Transverse colon (tissue), 4 donors: ENCODE results near the gene RNF5. TPM values are rescaled to one million over a fixed set of nuclear protein-coding genes. Genes with fewer than 3 reads are reported as not detected.
A peak's percentile ranks its signal among the peaks of the same experiment; 100 is the strongest.

Experiments
- DNase-seq: peaks from one replicate; pipeline ENCODE4 v3.0.0-alpha.2; 2019
- H3K27ac ChIP-seq, 4 donors: fragments of 200-600 bp; sonication (generic); 2 replicates each; pipeline ENCODE4 v1.5.1; 2016 to 2018; ENCODE audit warnings: inconsistent platforms in 4 of 4
- H3K27me3 ChIP-seq: fragments of 200-600 bp; sonication (generic); 2 replicates; pipeline ENCODE4 v1.5.1; 2017; ENCODE audit warnings: inconsistent platforms
- H3K36me3 ChIP-seq, 4 donors: fragments of 200-600 bp; sonication (generic); 2 replicates each; pipeline ENCODE4 v1.5.1; 2017 to 2019; ENCODE audit warnings: inconsistent platforms in 4 of 4
- H3K4me1 ChIP-seq, 4 donors: fragments of 200-600 bp; sonication (generic); 2 replicates each; pipeline ENCODE4 v1.5.1; 2017 to 2020; ENCODE audit warnings: inconsistent platforms in 4 of 4
- H3K4me3 ChIP-seq, 4 donors: fragments of 200-600 bp; sonication (generic); 1 replicate in 1 of 4; 2 replicates in 3 of 4; pipeline versions ENCODE4 v1.5.1 to v1.6.1; 2017 to 2019; ENCODE audit warnings: inconsistent platforms in 4 of 4
- H3K9me3 ChIP-seq, 2 donors: fragments of 200-600 bp; sonication (generic); 2 replicates each; pipeline ENCODE4 v1.5.1; 2017 to 2019; ENCODE audit warnings: inconsistent platforms in 2 of 2
- CTCF ChIP-seq, 5 experiments: fragments of 200-600 bp in 3 of 5; fragments of 450-650 bp in 2 of 5; sonication (generic) in 3 of 5; IDR thresholded peaks; 1 replicate in 2 of 5; 2 replicates in 3 of 5; pipeline ENCODE4 v1.5.1; 2016 to 2017; ENCODE audit warnings: antibody characterized with exemption in 5 of 5, inconsistent platforms in 3 of 5, mild to moderate bottlenecking in 2 of 5, moderate library complexity in 1 of 5
- EP300 ChIP-seq: sonication (generic); formaldehyde crosslinking; IDR thresholded peaks from one replicate; pipeline ENCODE4 v1.6.1; 2017; ENCODE audit warnings: antibody characterized with exemption, low read depth
- POLR2A ChIP-seq: fragments of 450-650 bp; IDR thresholded peaks from one replicate; pipeline ENCODE4 v1.6.1; 2016; ENCODE audit warnings: antibody characterized with exemption, mild to moderate bottlenecking, moderate library complexity
- POLR2AphosphoS5 ChIP-seq, 3 donors: sonication (generic); formaldehyde crosslinking; IDR thresholded peaks; one replicate each; pipeline ENCODE4 v1.6.1; 2016; ENCODE audit warnings: antibody characterized with exemption in 3 of 3
- WGBS, 2 donors: methylation state at CpG; one replicate each; pipeline ENCODE4 v1.1.5; 2018; ENCODE audit warnings: low coverage in 1 of 2; 5-methylcytosine and 5-hydroxymethylcytosine counted together
- in situ Hi-C, 4 donors: fragments of 200-750 bp; cut with MboI; loops; one replicate each; pipeline versions ENCODE4 v1.15.0 to v1.15.1; 2017; ENCODE audit warnings: low sequenced_read_pairs in 3 of 4, low pct_ligation_motif_present in 1 of 4, low pct_unique_long_range_greater_than_20kb in 1 of 4
- intact Hi-C: fragments of 100-400 bp; cut with DNase I; formaldehyde crosslinking; loops from one replicate; pipeline ENCODE4 v1.15.1; 2023; ENCODE audit warnings: low total_unique reads
- total RNA-seq, 4 donors: library from RNA; depleted of rRNA; stranded (reverse); fragments of >200 nt; gene quantifications; one replicate each; pipeline ENCODE4 v1.1.0, GENCODE V29; 2016

Gene RNF5
- total RNA-seq, 4 donors from 2014 or later: 36.0 to 212 (median 120) TPM

GRCh38 chr6:32149932-32150870 is 28.0 kb upstream of the RNF5 start:
- Histone ChIP-seq H3K27ac (peak overlapping the region in 2 of 4 donors; percentile 42 to 89), H3K36me3 (no peaks in the 10 kb centered on the region), H3K27me3 (peaks cover 13% of the 10 kb centered on the region), H3K4me1 (peaks cover 6 to 35% (median 31%) of the 10 kb centered on the region in 4 donors), H3K4me3 (peak overlapping the region in 1 of 4 donors; percentile 68), H3K9me3 (no peaks in the 10 kb centered on the region)
- intact Hi-C loops (loop anchor here (5.0 kb wide), 1 partner anchor 498 kb away; the partner anchor contains the start of gene BAG6), in situ Hi-C loops (no loop called here)
- TF ChIP-seq POLR2A (no peak), POLR2AphosphoS5 (IDR thresholded peaks at IDR 0.05) (no peak), EP300 (no peak), CTCF (IDR thresholded peaks at IDR 0.05) (no peak)
- 62 to 70% methylated on average over 15 to 46 of the region's 55 CpGs for WGBS, 2 donors
- DNase-seq: no peak

- in situ Hi-C loops: no loop called here
- no peaks in the 10 kb centered on the region for H3K36me3 ChIP-seq
- H3K27ac ChIP-seq: peak overlapping the region; percentile 85 to 97 (median 90)
- H3K27me3 ChIP-seq: peaks cover 13% of the 10 kb centered on the region
- no peak for DNase-seq
- WGBS, 2 donors: 55 to 80% methylated on average over 3 to 8 of the region's 8 CpGs
- peak overlapping the region; percentile 18 to 68 (median 30) for H3K4me3 ChIP-seq
- TF ChIP-seq POLR2AphosphoS5 (IDR thresholded peaks at IDR 0.05) (no peak), EP300 (no peak), POLR2A (no peak), CTCF (IDR thresholded peaks at IDR 0.05) (no peak)
- H3K4me1 ChIP-seq: peaks cover 8 to 38% (median 36%) of the 10 kb centered on the region in 4 donors
- intact Hi-C loops: loop anchor here (5.0 kb wide), 1 partner anchor 499 kb away; the partner anchor contains the start of gene BAG6
- H3K9me3 ChIP-seq: no peaks in the 10 kb centered on the region
Observed at GRCh38 chr6:32151181-32151862, 26.9 kb upstream of the RNF5 start.

GRCh38 chr6:32151863-32152768 is 26.1 kb upstream of the RNF5 start, which contains the start of gene PRRT1:
Gene PRRT1, minus strand, starts transcription at chr6:32151939. Its CDS starts 112 bp downstream, at chr6:32151827.
- peak within 1 kb of the TSS; percentile 22 to 71 (median 58) for H3K4me3 ChIP-seq
- H3K4me1 ChIP-seq: peaks cover 15 to 38% (median 36%) of the 10 kb centered on the region in 4 donors
- H3K9me3 ChIP-seq: no peaks in the 10 kb centered on the region
- 30 to 44% methylated on average over 2 to 17 of the region's 24 CpGs for WGBS, 2 donors
- H3K27me3 ChIP-seq: peaks cover 13% of the 10 kb centered on the region
- no peak for TF ChIP-seq POLR2A
- TF ChIP-seq EP300: no peak
- no peak for TF ChIP-seq POLR2AphosphoS5 (IDR thresholded peaks at IDR 0.05)
- TF ChIP-seq CTCF (IDR thresholded peaks at IDR 0.05): no peak
- H3K36me3 ChIP-seq: no peaks in the 10 kb centered on the region
- intact Hi-C loops: loop anchor here (2.0 to 5.0 kb wide), 2 partner anchors 39 to 500 kb away; partner anchors contain the start of genes BAG6 and PBX2
- in situ Hi-C loops: no loop called here
- DNase-seq: no peak
- peak within 1 kb of the TSS; percentile 85 to 97 (median 90) for H3K27ac ChIP-seq
